GM12878 (cell line): Measurements from ENCODE around the gene MGRN1. TPM values are rescaled to one million over a fixed set of nuclear protein-coding genes. Genes with fewer than 3 reads are reported as not detected.

Source experiments
- ATAC-seq: fragments of 200-7000 bp; cut with Tn5 transposase; 3 replicates; pipeline ENCODE4 v1.9.1; 2020; ENCODE audit warnings: mild to moderate bottlenecking, moderate library complexity
- BruUV-seq: library from RNA; stranded (reverse); fragments of 400-500 nt; replicated peaks from 2 replicates; lab custom pipeline; 2021; lab: Mats Ljungman, UMichigan
- CTCF ChIA-PET: fragments of 300-600 bp; sonication (Branson Sonifier 250); formaldehyde crosslinking; extraction: SDS; loops from one replicate; lab custom pipeline; 2021; ENCODE audit warnings: inconsistent platforms; lab: Yijun Ruan, JAX
- POLR2A ChIA-PET: fragments of 350-600 bp; formaldehyde crosslinking; extraction: SDS; loops from one replicate; lab custom pipeline; 2021; ENCODE audit warnings: inconsistent platforms; lab: Charles Lee
- RAD21 ChIA-PET: fragments of 300-600 bp; sonication (Branson Sonifier 250); formaldehyde crosslinking; loops from one replicate; lab custom pipeline; 2023; ENCODE audit warnings: antibody characterized with exemption; ENCODE audit not compliant: unreplicated experiment; lab: Charles Lee
- SMC1A ChIA-PET: fragments of 300-600 bp; sonication (Branson Sonifier 250); formaldehyde crosslinking; loops from one replicate; lab custom pipeline; 2023; ENCODE audit not compliant: unreplicated experiment, uncharacterized antibody; lab: Charles Lee
- DNase-seq: peaks from one replicate; pipeline ENCODE4 v3.0.0-alpha.2; 2011; ENCODE audit warnings: low read depth, low spot score
- FAIRE-seq: peaks from 3 replicates; lab custom pipeline; 2011; peaks lifted over from hg19 to GRCh38; lab: Jason Lieb, UNC
- H2AFZ ChIP-seq: 2 replicates; pipeline ENCODE4 v1.6.0; 2011; ENCODE audit warnings: low read depth, low read length, control low read depth; ENCODE audit not compliant: control insufficient read depth
- H3K27ac ChIP-seq: 2 replicates; pipeline ENCODE4 v1.5.1; 2011; ENCODE audit warnings: control low read depth; ENCODE audit not compliant: control insufficient read depth, insufficient read depth
- H3K27me3 ChIP-seq, 2 experiments: replicated peaks in 1 of 2; 2 replicates each; pipeline versions ENCODE4 v1.6.0 to v1.6.1; 2011; ENCODE audit warnings: low read length in 1 of 2; ENCODE audit not compliant: control insufficient read depth in 2 of 2, insufficient read depth in 2 of 2
- H3K36me3 ChIP-seq, 2 experiments: 2 replicates each; pipeline ENCODE4 v1.5.1; 2011; ENCODE audit warnings: low read length in 1 of 2; ENCODE audit not compliant: control insufficient read depth in 2 of 2, insufficient read depth in 2 of 2
- H3K4me1 ChIP-seq: 2 replicates; pipeline ENCODE4 v1.6.1; 2011; ENCODE audit warnings: mild to moderate bottlenecking, low read length, moderate library complexity, mixed read lengths; ENCODE audit not compliant: control insufficient read depth, insufficient read depth
- H3K4me2 ChIP-seq: 2 replicates; pipeline ENCODE4 v1.6.0; 2011; ENCODE audit warnings: control low read depth; ENCODE audit not compliant: control insufficient read depth, insufficient read depth
- H3K4me3 ChIP-seq: fragments of 200-600 bp; sonication (generic); 2 replicates; pipeline ENCODE4 v1.5.1; 2016
- H3K79me2 ChIP-seq: 2 replicates; pipeline ENCODE4 v1.6.0; 2011; ENCODE audit warnings: low read length; ENCODE audit not compliant: control insufficient read depth, insufficient read depth
- H3K9ac ChIP-seq: 2 replicates; pipeline ENCODE4 v1.8.0; 2011; ENCODE audit warnings: low read length, control low read depth, mixed read lengths; ENCODE audit not compliant: control insufficient read depth, insufficient read depth
- H3K9me3 ChIP-seq: replicated peaks from 3 replicates; pipeline ENCODE4 v1.5.1; 2011; ENCODE audit warnings: mild to moderate bottlenecking, low read length; ENCODE audit not compliant: control insufficient read depth, insufficient read depth
- H4K20me1 ChIP-seq: 2 replicates; pipeline ENCODE4 v1.6.0; 2011; ENCODE audit not compliant: control insufficient read depth, insufficient read depth
- CHD2 ChIP-seq: IDR thresholded peaks from 2 replicates; pipeline ENCODE4 v1.6.1; 2011; ENCODE audit warnings: low read depth, low read length, improper control_type of control experiment, borderline replicate concordance
- DPF2 ChIP-seq: fragments of 450-650 bp; IDR thresholded peaks from 2 replicates; pipeline ENCODE4 v1.6.1; 2017; ENCODE audit warnings: mild to moderate bottlenecking
- SIN3A ChIP-seq: IDR thresholded peaks from 2 replicates; pipeline ENCODE4 v1.6.1; 2012; ENCODE audit warnings: low read depth, low read length, improper control_type of control experiment
- STAT3 ChIP-seq: IDR thresholded peaks from 2 replicates; pipeline ENCODE4 v1.6.1; 2011; ENCODE audit warnings: low read depth, low read length, improper control_type of control experiment
- USF1 ChIP-seq: IDR thresholded peaks from 2 replicates; pipeline ENCODE4 v1.6.1; 2011; ENCODE audit warnings: borderline replicate concordance, low read depth, mild to moderate bottlenecking, moderate library complexity, mixed read lengths, low read length; ENCODE audit not compliant: insufficient read depth; ENCODE audit errors: extremely low read length
- WGBS: methylation state at CpG from one replicate; pipeline ENCODE4 v1.1.6; 2016; ENCODE audit warnings: low lambda C conversion rate; ENCODE audit not compliant: insufficient replicate concordance, insufficient coverage; ENCODE audit errors: missing lambda C conversion rate; 5-methylcytosine and 5-hydroxymethylcytosine counted together
- in situ Hi-C: fragments of 300-500 bp; cut with MboI; formaldehyde crosslinking; loops from 9 replicates; pipeline ENCODE4 v1.14.3; 2018; ENCODE audit warnings: mixed read lengths
- intact Hi-C: fragments of 100-400 bp; cut with micrococcal nuclease; formaldehyde crosslinking; loops from one replicate; pipeline ENCODE4 v1.14.2; 2022; ENCODE audit not compliant: unreplicated experiment
- polyA plus RNA-seq, 11 experiments: library from polyadenylated mRNA; depleted of rRNA in 4 of 11; unstranded in 6 of 11; stranded (reverse) in 5 of 11; fragments of >200 nt; fragmentation: Nextera tagmentation in 4 of 11; fragmentation: Illumina TruSeq in 1 of 11; extraction: Ambion mirVana in 4 of 11; extraction: Trizol in 1 of 11; gene quantifications; 1 replicate in 1 of 11; 2 replicates in 10 of 11; pipeline versions ENCODE4 v1.2.1 to v1.2.3, GENCODE V29; 2011 to 2016; ENCODE audit warnings: inconsistent platforms in 2 of 11, missing spikeins in 2 of 11, low read depth in 1 of 11
- total RNA-seq, 4 experiments: library from RNA; depleted of rRNA in 3 of 4; stranded (reverse); fragments of >200 nt in 3 of 4; fragmentation: Illumina TruSeq in 1 of 4; extraction: Trizol in 1 of 4; gene quantifications; 2 replicates each; pipeline versions ENCODE4 v1.2.1 to v1.2.3, GENCODE V29; 2013 to 2021

MGRN1 gene
- total and polyA plus RNA-seq, 10 of the 15 experiments (the other 5 are each of a cell fraction or from before 2014, with no cell fraction given): 0.35 to 86.7 (median 14.6) TPM

DNA sequence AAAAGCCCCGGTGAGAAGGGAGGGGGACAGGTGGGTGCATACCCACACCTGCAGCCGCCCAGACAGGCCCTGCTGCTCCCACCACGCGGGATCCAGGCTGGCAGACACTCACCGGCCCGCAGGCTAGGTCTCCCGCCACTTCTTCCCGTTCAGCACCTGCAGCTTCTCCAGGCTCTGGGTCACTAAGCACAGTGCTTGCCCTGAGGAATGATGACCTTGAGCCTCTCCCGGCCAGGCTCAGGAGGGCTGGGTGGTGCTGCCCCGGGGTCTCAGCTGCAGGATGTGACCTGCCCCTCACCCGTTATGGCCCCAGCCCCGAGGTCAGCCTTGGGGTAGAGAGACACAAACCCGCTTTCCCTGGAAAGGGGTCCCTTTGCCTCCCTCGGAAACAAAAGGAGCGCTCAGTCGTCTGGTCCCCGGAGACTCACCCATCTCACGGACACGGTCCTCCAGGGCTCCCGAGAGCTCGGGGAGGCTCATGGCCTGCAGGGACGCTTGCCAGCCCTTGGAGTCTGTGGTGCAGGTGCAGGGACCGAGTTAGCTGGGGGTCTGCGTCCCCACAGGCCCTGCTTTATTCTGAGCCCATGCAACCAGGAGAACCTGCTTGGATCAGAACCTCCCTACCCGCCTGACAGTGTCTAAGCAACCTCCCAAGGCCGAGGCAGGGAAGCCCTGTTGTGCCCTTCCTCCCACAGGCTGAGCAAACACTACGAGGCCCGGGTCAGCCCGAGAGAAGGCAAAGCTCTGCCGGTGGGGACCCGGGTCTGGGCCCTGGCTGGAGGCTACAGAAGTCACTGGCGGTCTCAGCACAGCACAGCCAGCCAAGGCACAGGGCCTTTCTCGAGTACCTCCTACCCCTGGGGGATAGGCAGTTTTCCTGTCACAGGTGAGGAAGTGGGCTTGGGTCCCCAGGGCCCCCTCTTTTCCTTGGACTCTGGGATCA, 72.5 kb downstream of the MGRN1 start:
- H3K4me3 ChIP-seq: no peak overlapping the region
- in situ Hi-C loops: no loop called here
- H3K4me2 ChIP-seq: no peak overlapping the region
- DNase-seq (no peak), FAIRE-seq (no peak), ATAC-seq (no peak)
- ChIA-PET CTCF (interaction anchor here (1.0 kb wide), 1 partner anchor 294 kb away, joined by 4 read pairs; no protein-coding TSS in a partner anchor), RAD21 (no interaction called here), POLR2A (interaction anchor here (0.6 kb wide), 1 partner anchor 767 kb away, joined by 3 read pairs; no protein-coding TSS in a partner anchor), SMC1A (no interaction called here)
- H3K9ac ChIP-seq: no peak overlapping the region
- intact Hi-C loops: no loop called here
- H3K4me1 ChIP-seq: peaks cover 12% of the 10 kb centered on the region
- peaks cover 11% of the 10 kb centered on the region for H3K79me2 ChIP-seq
- peaks cover 10 to 42% of the 10 kb centered on the region in 2 experiments; a peak in 3 of 4 replicates for H3K36me3 ChIP-seq
- TF ChIP-seq STAT3: no peak
- TF ChIP-seq DPF2: no peak
- TF ChIP-seq CHD2: no peak
- TF ChIP-seq SIN3A: no peak
- no peak for TF ChIP-seq USF1
- H3K27ac ChIP-seq: no peak overlapping the region
- H3K9me3 ChIP-seq: no peaks in the 10 kb centered on the region
- BruUV-seq: no TSS peak
- 76% methylated on average over 33 of the region's 33 CpGs for WGBS
- no peak overlapping the region for H2AFZ ChIP-seq
- no peaks in the 10 kb centered on the region for H4K20me1 ChIP-seq
- no peaks in the 10 kb centered on the region for H3K27me3 ChIP-seq
